Thymus (tissue), 11 donors: Measurements from ENCODE around the gene LGALS4. TPM values are rescaled to one million over a fixed set of nuclear protein-coding genes. Genes with fewer than 3 reads are reported as not detected.
"Not testable (repeated sequence)": the region's sequence is repeated elsewhere in the genome, so short reads cannot be mapped to it uniquely, and the experiment has no call there.

Experiments
- DNase-seq, 9 donors: peaks; one replicate each; pipeline ENCODE4 v3.0.0-alpha.2; 2013; ENCODE audit warnings: low spot score in 9 of 9, low read depth in 6 of 9, missing footprints in 1 of 9
- H3K27ac ChIP-seq, 2 donors: one replicate each; pipeline ENCODE4 v1.5.1; 2013; ENCODE audit warnings: control low read depth in 1 of 2, low read depth in 1 of 2, low read length in 1 of 2, mild to moderate bottlenecking in 1 of 2, moderate library complexity in 1 of 2
- H3K27me3 ChIP-seq, 2 donors: one replicate each; pipeline ENCODE4 v1.5.1; 2013; ENCODE audit warnings: low read length in 1 of 2; ENCODE audit not compliant: control insufficient read depth in 2 of 2, insufficient read depth in 1 of 2
- H3K36me3 ChIP-seq, 2 donors: one replicate each; pipeline ENCODE4 v1.5.1; 2013; ENCODE audit warnings: low read length in 1 of 2, mild to moderate bottlenecking in 1 of 2, moderate library complexity in 1 of 2; ENCODE audit not compliant: control insufficient read depth in 2 of 2, insufficient read depth in 2 of 2
- H3K4me1 ChIP-seq, 2 donors: one replicate each; pipeline ENCODE4 v1.5.1; 2013; ENCODE audit warnings: low read length in 2 of 2; ENCODE audit not compliant: control insufficient read depth in 2 of 2, insufficient read depth in 2 of 2
- H3K4me3 ChIP-seq, 2 donors: one replicate each; pipeline ENCODE4 v1.5.1; 2013; ENCODE audit warnings: low read length in 2 of 2, control low read depth in 1 of 2, mild to moderate bottlenecking in 1 of 2
- H3K9me3 ChIP-seq, 2 donors: one replicate each; pipeline ENCODE4 v1.5.1; 2013; ENCODE audit warnings: low read length in 1 of 2, mild to moderate bottlenecking in 1 of 2; ENCODE audit not compliant: control insufficient read depth in 2 of 2, insufficient read depth in 1 of 2
- WGBS: extraction: QIAGEN DNeasy Blood & Tissue Kit; methylation state at CpG from one replicate; pipeline ENCODE4 v1.1.7; 2013; 5-methylcytosine and 5-hydroxymethylcytosine counted together
- polyA plus RNA-seq: library from polyadenylated mRNA; stranded (reverse); fragments of 200-250 nt; gene quantifications from one replicate; pipeline ENCODE4 v1.2.3, GENCODE V29; 2013
- total RNA-seq: library from RNA; stranded (reverse); fragments of 120-200 nt; gene quantifications from one replicate; pipeline ENCODE4 v1.2.4, GENCODE V29; 2013
- donor health status: healthy.

The LGALS4 gene
- total and polyA plus RNA-seq, 2 donors: 1.1 to 6.8 TPM

DNA sequence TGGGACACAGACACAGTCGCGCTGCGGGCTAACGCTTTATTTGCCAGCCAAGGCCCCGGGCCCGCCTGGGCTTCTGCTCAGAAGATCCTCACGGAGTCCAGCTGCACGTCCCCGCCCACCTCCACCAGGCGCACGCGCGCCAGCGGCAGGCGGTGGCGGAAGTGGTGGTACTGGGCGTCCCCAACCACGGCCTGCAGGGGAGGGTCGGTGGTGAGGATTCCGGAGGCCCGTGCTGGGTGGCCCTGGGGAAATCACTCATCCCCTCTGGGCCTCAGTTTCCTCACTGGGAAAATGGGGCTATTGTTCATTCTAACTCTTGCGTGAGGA, 41.8 kb downstream of the LGALS4 start:
- not testable (repeated sequence) for H3K36me3 ChIP-seq, H3K4me1 ChIP-seq, H3K27me3 ChIP-seq, H3K4me3 ChIP-seq, DNase-seq, H3K27ac ChIP-seq, H3K9me3 ChIP-seq
- WGBS: 31% methylated on average over 1 of the region's 22 CpGs

DNA sequence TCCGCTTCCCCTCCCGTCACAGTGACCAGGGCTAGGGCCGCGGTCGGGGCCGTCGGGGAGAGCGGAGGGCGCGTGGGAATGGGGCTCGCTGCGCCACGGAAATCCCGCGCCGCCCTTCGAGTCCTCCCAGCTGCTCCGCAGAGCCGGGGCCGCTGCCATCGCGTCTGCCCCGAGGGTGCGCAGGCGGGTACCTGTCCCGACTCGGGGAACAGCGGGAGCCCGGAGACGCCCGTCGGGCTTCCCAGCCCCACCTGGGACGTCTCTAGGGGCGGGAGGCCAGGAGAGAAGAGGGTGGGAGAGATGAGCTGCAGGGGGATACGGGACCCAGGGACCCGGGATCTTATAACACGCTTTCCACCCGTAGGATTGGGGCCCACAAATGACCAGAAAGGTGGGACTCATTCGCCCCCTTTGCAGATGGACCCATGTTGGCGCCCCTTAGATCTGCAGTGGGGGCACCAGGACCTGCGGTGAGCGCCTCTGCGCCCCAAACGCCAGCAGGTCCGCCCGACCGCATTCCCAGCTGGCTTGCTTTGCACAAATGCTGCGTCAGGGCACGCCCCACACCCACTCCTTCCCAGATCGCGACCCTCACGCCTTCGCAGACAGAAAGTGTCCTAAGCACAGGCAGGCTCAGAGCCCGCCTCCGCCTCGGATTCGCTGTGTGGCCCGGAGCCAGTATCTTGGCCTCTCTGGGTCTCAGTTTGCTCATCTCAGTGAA, 42.4 kb downstream of the LGALS4 start:
- H3K27me3 ChIP-seq, DNase-seq, H3K9me3 ChIP-seq, H3K4me1 ChIP-seq, H3K36me3 ChIP-seq: not testable (repeated sequence)
- Histone ChIP-seq H3K27ac (peak overlapping the region; percentile 60 to 83), H3K4me3 (peak overlapping the region; percentile 45 to 57)
- 2% methylated on average over 23 of the region's 58 CpGs for WGBS

DNA sequence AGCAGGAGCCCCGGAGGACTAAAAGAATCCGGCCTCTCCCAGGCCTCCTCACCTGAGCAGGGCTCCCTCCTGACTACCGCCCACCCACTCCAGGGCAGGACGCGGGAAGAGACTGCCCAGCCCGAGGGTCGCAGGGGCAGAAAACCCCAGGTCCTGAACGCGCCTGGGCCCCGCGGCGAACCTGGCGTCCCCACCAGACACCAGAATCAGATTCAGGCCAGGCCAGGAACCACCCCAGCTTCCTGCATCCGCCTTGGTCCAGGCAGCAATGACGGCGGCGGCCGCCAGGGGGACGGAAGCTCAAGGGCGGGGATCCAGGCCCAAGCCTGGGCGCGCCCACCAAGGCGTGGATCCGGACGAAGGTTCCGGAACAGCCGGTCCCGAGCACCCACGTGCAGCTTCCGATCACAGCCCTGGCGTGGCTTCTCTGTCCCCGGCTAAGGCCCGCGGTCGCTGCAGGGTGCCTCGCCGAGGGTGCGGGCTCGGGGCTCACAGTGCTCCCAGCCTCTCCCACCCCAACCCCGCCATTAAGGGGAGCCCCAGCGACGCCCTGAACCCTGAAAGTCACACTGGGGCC, 43.0 kb downstream of the LGALS4 start:
- 10% methylated on average over 42 of the region's 42 CpGs for WGBS
- H3K4me1 ChIP-seq: peaks cover 5 to 9% of the 10 kb centered on the region in 2 donors
- no peaks in the 10 kb centered on the region for H3K9me3 ChIP-seq
- DNase-seq: peak; percentile 35 to 90 (median 79)
- H3K27ac ChIP-seq: peak overlapping the region; percentile 72 to 83
- peaks cover 0 to 3% of the 10 kb centered on the region in 2 donors for H3K27me3 ChIP-seq
- peak overlapping the region; percentile 45 to 57 for H3K4me3 ChIP-seq
- no peaks in the 10 kb centered on the region for H3K36me3 ChIP-seq

DNA sequence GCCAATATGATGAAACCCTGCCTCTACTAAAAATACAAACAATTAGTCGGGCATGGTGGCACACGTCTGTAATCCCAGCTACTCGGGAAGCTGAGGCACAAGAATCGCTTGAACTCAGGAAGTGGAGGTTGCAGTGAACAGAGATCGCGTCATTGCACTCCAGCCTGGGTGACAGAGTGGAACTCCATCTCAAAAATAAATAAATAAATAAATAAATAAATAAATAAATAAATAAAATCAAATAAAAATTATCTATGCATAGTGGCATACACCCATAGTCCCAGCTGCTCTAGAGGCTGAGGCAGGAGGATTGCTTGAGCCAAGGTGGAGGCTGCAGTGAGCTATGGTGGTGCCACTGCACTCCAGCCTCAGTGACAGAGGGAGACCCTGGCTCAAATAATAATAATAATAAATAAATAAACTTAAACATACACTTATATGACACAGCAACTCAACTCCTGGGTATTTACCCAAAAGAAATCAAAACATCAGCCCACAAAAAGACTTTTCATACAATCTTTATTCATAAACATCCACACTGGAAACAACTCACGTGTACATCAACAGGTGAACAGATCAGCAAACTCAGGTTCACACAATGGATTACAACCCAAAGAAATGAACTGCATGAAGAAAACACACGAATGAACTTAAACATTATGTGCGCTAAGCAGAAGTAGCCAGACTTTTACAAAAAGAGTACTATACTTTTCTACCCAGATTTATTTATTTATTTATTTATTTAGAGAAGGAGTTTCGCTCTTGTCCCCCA, 46.3 kb downstream of the LGALS4 start:
- Histone ChIP-seq H3K27me3 (peaks cover 0 to 3% of the 10 kb centered on the region in 2 donors), H3K27ac (no peak overlapping the region), H3K4me3 (no peak overlapping the region), H3K4me1 (peaks cover 5 to 9% of the 10 kb centered on the region in 2 donors), H3K36me3 (no peaks in the 10 kb centered on the region), H3K9me3 (no peaks in the 10 kb centered on the region)
- no peak for DNase-seq
- WGBS: 96% methylated on average over 10 of the region's 10 CpGs

DNA sequence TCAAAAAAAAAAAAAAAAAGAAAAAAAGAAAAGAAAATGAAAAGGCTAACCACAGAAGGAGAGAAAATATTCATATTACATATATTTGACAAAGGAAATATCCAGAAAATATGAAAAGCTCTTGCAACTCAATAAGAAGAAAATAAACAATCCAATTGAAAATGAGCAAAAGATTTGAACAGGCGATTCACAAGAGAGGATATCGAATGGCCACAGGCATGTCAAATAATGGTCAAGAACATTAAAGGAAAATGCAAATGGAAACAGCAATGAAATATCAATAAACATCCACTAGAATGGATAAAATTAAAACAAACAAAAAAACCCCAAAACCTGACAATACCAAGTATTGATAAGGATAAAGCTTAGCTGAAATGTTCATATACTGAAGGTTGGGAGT, 47.5 kb downstream of the LGALS4 start:
- WGBS: 97% methylated on average over 2 of the region's 2 CpGs
- H3K36me3 ChIP-seq: no peaks in the 10 kb centered on the region
- peaks cover 0 to 3% of the 10 kb centered on the region in 2 donors for H3K27me3 ChIP-seq

DNA sequence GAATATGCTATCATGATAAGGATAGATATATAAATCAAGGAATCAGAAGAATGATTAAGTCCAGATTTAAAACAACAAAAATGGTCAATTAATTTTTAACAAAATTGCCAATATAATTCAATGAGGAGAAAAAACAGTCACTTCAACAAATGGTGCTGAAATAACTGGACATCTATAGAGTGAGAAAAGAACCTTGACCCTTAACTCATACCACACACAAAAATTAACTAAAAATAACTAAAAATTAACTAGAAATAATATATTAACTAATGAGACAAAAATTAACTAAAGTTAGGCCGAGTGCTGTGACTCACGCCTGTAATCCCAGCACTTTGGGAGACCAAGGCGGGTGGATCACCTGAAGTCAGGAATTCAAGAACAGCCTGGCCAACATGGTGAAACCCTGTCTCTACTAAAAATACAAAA, 48.9 kb downstream of the LGALS4 start:
- 99% methylated on average over 3 of the region's 3 CpGs for WGBS
- Histone ChIP-seq H3K27ac (no peak overlapping the region), H3K4me3 (no peak overlapping the region), H3K27me3 (no peaks in the 10 kb centered on the region), H3K36me3 (no peaks in the 10 kb centered on the region), H3K9me3 (no peaks in the 10 kb centered on the region), H3K4me1 (no peaks in the 10 kb centered on the region)
- no peak for DNase-seq

More for the DNA sequence above, 47.5 kb downstream of the LGALS4 start:
- DNase-seq: no peak
- no peak overlapping the region for H3K27ac ChIP-seq
- H3K4me1 ChIP-seq: peaks cover 5 to 9% of the 10 kb centered on the region in 2 donors
- H3K4me3 ChIP-seq: no peak overlapping the region
- no peaks in the 10 kb centered on the region for H3K9me3 ChIP-seq

DNA sequence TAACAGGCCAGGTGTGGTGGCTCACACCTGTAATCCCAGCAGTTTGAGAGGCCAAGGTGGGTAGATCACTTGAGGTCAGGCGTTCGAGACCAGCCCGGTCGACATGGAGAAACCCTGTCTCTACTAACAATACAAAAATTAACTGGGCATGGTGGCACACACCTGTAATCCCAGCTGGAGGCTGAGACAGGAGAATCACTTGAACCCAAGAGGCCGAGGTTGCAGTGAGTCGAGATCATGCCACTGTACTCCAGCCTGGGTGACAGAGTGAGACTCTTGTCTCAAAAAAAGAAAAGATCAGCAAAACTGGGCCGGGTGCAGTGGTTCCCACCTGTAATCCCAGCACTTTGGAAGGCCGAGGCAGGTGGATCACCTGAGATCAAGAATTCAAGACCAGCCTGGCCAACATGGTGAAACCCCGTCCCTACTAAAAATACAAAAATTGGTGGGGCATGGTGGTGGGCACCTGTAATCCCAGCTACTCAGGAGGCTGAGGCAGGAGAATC, 50.8 kb downstream of the LGALS4 start:
- not testable (repeated sequence) for H3K36me3 ChIP-seq, H3K4me1 ChIP-seq, DNase-seq, H3K4me3 ChIP-seq, H3K27me3 ChIP-seq, H3K27ac ChIP-seq, H3K9me3 ChIP-seq
- 97% methylated on average over 9 of the region's 9 CpGs for WGBS

DNA sequence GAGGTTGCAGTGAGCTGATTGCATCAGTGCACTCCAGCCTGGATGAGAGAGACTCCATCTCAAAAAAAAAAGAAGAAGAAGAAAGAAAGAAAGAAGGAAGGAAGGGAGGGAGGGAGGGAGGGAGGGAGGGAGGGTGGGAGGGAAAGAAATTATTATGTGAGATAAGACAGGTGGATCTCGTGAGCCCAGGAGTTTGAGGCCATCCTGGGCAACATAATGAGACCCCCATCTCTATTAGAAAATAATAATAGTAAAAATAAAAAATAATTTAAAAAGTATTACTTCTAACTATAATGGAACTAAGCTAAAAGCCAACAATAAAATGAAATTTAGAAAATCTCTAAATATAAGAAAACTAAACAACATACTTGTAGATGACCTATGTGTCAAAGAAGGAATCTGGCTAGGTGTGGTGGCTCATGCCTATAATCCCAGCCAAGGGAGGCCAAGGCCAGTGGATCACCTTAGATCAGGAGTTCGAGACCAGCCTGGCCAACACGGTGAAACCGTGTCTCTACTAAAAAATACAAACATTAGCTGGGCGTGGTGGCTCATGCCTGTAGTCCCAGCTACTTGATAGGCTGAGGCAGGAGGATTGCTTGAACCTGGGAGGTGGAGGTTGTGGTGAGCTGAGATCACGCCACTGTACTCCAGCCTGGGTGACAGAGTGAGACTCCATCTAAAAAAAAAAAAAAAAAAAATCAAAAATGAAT, 51.8 kb downstream of the LGALS4 start:
- H3K27ac ChIP-seq, H3K36me3 ChIP-seq, H3K4me1 ChIP-seq, H3K4me3 ChIP-seq, DNase-seq, H3K9me3 ChIP-seq, H3K27me3 ChIP-seq: not testable (repeated sequence)
- WGBS: 88% methylated on average over 6 of the region's 6 CpGs
